SU-DHL-6 (cell line): ENCODE measurements around the gene DLGAP3.

Source experiments
- H2AFZ ChIP-seq: fragments of 200-600 bp; sonication (generic); 2 replicates; pipeline ENCODE4 v1.6.1; 2014; ENCODE audit warnings: low read depth, mild to moderate bottlenecking, moderate library complexity, mixed read lengths, antibody characterized with exemption, low read length; ENCODE audit not compliant: severe bottlenecking
- H3F3A ChIP-seq: fragments of 200-600 bp; shearing (Covaris generic); 2 replicates; pipeline ENCODE4 v1.6.0; 2016; ENCODE audit warnings: antibody characterized with exemption, mild to moderate bottlenecking; ENCODE audit not compliant: insufficient read depth
- H3K27ac ChIP-seq: fragments of 200-600 bp; sonication (generic); 2 replicates; pipeline ENCODE4 v1.5.1; 2016; ENCODE audit warnings: low read depth, mild to moderate bottlenecking, low read length, moderate library complexity, mixed read lengths
- H3K27me3 ChIP-seq: fragments of 200-600 bp; sonication (generic), shearing (Covaris generic); 2 replicates; pipeline ENCODE4 v1.6.0; 2014; ENCODE audit warnings: mild to moderate bottlenecking, low read length
- H3K36me3 ChIP-seq: fragments of 200-600 bp; sonication (generic); 2 replicates; pipeline ENCODE4 v1.6.1; 2014; ENCODE audit warnings: mild to moderate bottlenecking, low read length, mixed read lengths
- H3K4me2 ChIP-seq: fragments of 300-600, 200-600 bp; shearing (Covaris generic), sonication (generic); 2 replicates; pipeline ENCODE4 v1.6.0; 2014; ENCODE audit warnings: low read length, low read depth, mild to moderate bottlenecking; ENCODE audit not compliant: poor library complexity, severe bottlenecking
- H3K4me3 ChIP-seq: fragments of 200-600 bp; sonication (generic); 2 replicates; pipeline ENCODE4 v1.5.1; 2014; ENCODE audit warnings: antibody characterized with exemption, low read length, mild to moderate bottlenecking, mixed read lengths; ENCODE audit not compliant: insufficient read depth, poor library complexity, severe bottlenecking
- H3K79me2 ChIP-seq: fragments of 200-600 bp; sonication (generic); 2 replicates; pipeline ENCODE4 v1.6.1; 2014; ENCODE audit warnings: mild to moderate bottlenecking, low read length, moderate library complexity; ENCODE audit not compliant: insufficient read depth
- H3K9ac ChIP-seq: fragments of 200-600 bp; sonication (generic); 2 replicates; pipeline ENCODE4 v1.7.0; 2014; ENCODE audit warnings: mild to moderate bottlenecking, low read length
- H3K9me2 ChIP-seq: fragments of 200-600 bp; sonication (generic); replicated peaks from 2 replicates; pipeline ENCODE4 v1.6.1; 2014; ENCODE audit warnings: low read length; ENCODE audit not compliant: insufficient read depth
- H3K9me3 ChIP-seq: fragments of 200-600 bp; sonication (generic); 2 replicates; pipeline ENCODE4 v1.6.1; 2014; ENCODE audit warnings: low read length, mixed read lengths; ENCODE audit not compliant: insufficient read depth
- H4K20me1 ChIP-seq: fragments of 200-600 bp; sonication (generic); 2 replicates; pipeline ENCODE4 v1.6.1; 2014; ENCODE audit warnings: low read depth, mild to moderate bottlenecking, antibody characterized with exemption, low read length, moderate library complexity, mixed read lengths
- CTCF ChIP-seq: fragments of 200-600 bp; sonication (generic); IDR thresholded peaks from one replicate; pipeline ENCODE4 v1.5.1; 2017; ENCODE audit warnings: antibody characterized with exemption, mild to moderate bottlenecking, low read length, moderate library complexity; ENCODE audit not compliant: insufficient read depth, poor library complexity, severe bottlenecking
- EZH2phosphoT487 ChIP-seq: fragments of 200-600 bp; sonication (generic), shearing (Covaris generic); conservative IDR thresholded peaks from 2 replicates; pipeline ENCODE4 v1.6.1; 2018; ENCODE audit warnings: mild to moderate bottlenecking, antibody characterized with exemption, low read length, moderate library complexity, mixed read lengths

Gene DLGAP3

GRCh38 chr1:34851431-34852105 is 77.9 kb downstream of the DLGAP3 start:
- H3K36me3 ChIP-seq, result no peaks in the 10 kb centered on the region
- H3K4me3 ChIP-seq, result no peak overlapping the region
- H2AFZ ChIP-seq, result no peak overlapping the region
- H3K27me3 ChIP-seq, result no peaks in the 10 kb centered on the region
- H3F3A ChIP-seq, result 0 out of 2 replicates have a peak, but pooled peaks cover 6% of the 10 kb centered on the region
- TF ChIP-seq CTCF (no peak), EZH2phosphoT487 (no peak)
- H3K9me2 ChIP-seq, result no peaks in the 10 kb centered on the region
- no peak overlapping the region for H3K27ac ChIP-seq
- H3K79me2 ChIP-seq, result peaks cover 15% of the 10 kb centered on the region
- H3K9me3 ChIP-seq, result no peaks in the 10 kb centered on the region
- H3K9ac ChIP-seq, result no peak overlapping the region
- no peaks in the 10 kb centered on the region; the same call in 1 of the 2 replicates for H4K20me1 ChIP-seq
- no peak overlapping the region for H3K4me2 ChIP-seq

- H3F3A ChIP-seq, result 0 out of 2 replicates have a peak, but pooled peaks cover 6% of the 10 kb centered on the region
- H3K9me2 ChIP-seq, result no peaks in the 10 kb centered on the region
- H3K9ac ChIP-seq, result no peak overlapping the region
- no peaks in the 10 kb centered on the region for H3K36me3 ChIP-seq
- no peaks in the 10 kb centered on the region; the same call in 1 of the 2 replicates for H4K20me1 ChIP-seq
- no peak overlapping the region for H3K4me2 ChIP-seq
- no peaks in the 10 kb centered on the region for H3K9me3 ChIP-seq
- no peak for TF ChIP-seq EZH2phosphoT487
- no peak for TF ChIP-seq CTCF
- H3K27me3 ChIP-seq, result no peaks in the 10 kb centered on the region
- no peak overlapping the region for H3K27ac ChIP-seq
- peaks cover 12% of the 10 kb centered on the region for H3K79me2 ChIP-seq
- no peak overlapping the region for H3K4me3 ChIP-seq
- no peak overlapping the region for H2AFZ ChIP-seq
Observed at GRCh38 chr1:34850382-34850781, 79.1 kb downstream of the DLGAP3 start.

- Histone ChIP-seq H3K27me3 (no peaks in the 10 kb centered on the region), H3K4me3 (no peak overlapping the region), H3K79me2 (peaks cover 4% of the 10 kb centered on the region), H3K4me2 (no peak overlapping the region), H4K20me1 (no peaks in the 10 kb centered on the region; the same call in 1 of the 2 replicates), H3F3A (no peaks in the 10 kb centered on the region), H3K9ac (no peak overlapping the region), H3K36me3 (no peaks in the 10 kb centered on the region), H2AFZ (no peak overlapping the region), H3K9me2 (no peaks in the 10 kb centered on the region), H3K9me3 (no peaks in the 10 kb centered on the region), H3K27ac (no peak overlapping the region)
- TF ChIP-seq CTCF (no peak), EZH2phosphoT487 (no peak)
Observed at GRCh38 chr1:34847094-34847493, 82.4 kb downstream of the DLGAP3 start.
